Karpas-422 (cell line): Measurements from ENCODE around the gene PCMTD2. TPM values are rescaled to one million over a fixed set of nuclear protein-coding genes. Genes with fewer than 3 reads are reported as not detected.

Experiments used
- DNase-seq: peaks from one replicate; pipeline ENCODE4 v3.0.0-alpha.2; 2015
- H2AFZ ChIP-seq: fragments of 200-600 bp; sonication (generic); 2 replicates; pipeline ENCODE4 v1.6.1; 2014; ENCODE audit warnings: antibody characterized with exemption, low read length, mixed read lengths
- H3K27ac ChIP-seq: fragments of 200-600 bp; sonication (generic); 2 replicates; pipeline ENCODE4 v1.5.1; 2014; ENCODE audit warnings: mild to moderate bottlenecking, low read length, moderate library complexity
- H3K27me3 ChIP-seq: fragments of 200-600 bp; sonication (generic); 2 replicates; pipeline ENCODE4 v1.6.1; 2014; ENCODE audit warnings: low read length, mixed read lengths
- H3K36me3 ChIP-seq: fragments of 200-600 bp; sonication (generic); 2 replicates; pipeline ENCODE4 v1.6.1; 2014; ENCODE audit warnings: low read length, mixed read lengths; ENCODE audit not compliant: insufficient read depth
- H3K4me1 ChIP-seq: fragments of 200-600 bp; sonication (generic); 2 replicates; pipeline ENCODE4 v1.6.1; 2014; ENCODE audit warnings: mild to moderate bottlenecking, low read length, mixed read lengths
- H3K4me2 ChIP-seq: fragments of 200-600 bp; sonication (generic); 2 replicates; pipeline ENCODE4 v1.6.1; 2014; ENCODE audit warnings: low read length, low read depth, mild to moderate bottlenecking; ENCODE audit not compliant: poor library complexity, severe bottlenecking
- H3K4me3 ChIP-seq: fragments of 200-600 bp; sonication (generic); 2 replicates; pipeline ENCODE4 v1.5.1; 2014; ENCODE audit warnings: mild to moderate bottlenecking, antibody characterized with exemption, low read length, mixed read lengths
- H3K79me2 ChIP-seq: fragments of 200-600 bp; sonication (generic); 2 replicates; pipeline ENCODE4 v1.6.1; 2014; ENCODE audit warnings: mild to moderate bottlenecking, low read length, mixed read lengths
- H3K9ac ChIP-seq: fragments of 200-600 bp; sonication (generic); 2 replicates; pipeline ENCODE4 v1.6.0; 2014; ENCODE audit warnings: low read length
- H3K9me2 ChIP-seq: fragments of 200-600 bp; sonication (generic), shearing (Covaris generic); replicated peaks from 2 replicates; pipeline ENCODE4 v1.6.0; 2014; ENCODE audit warnings: mild to moderate bottlenecking, low read length, moderate library complexity; ENCODE audit not compliant: insufficient read depth
- H3K9me3 ChIP-seq: fragments of 300-700, 200-600 bp; sonication (generic); 2 replicates; pipeline ENCODE4 v1.6.1; 2014; ENCODE audit warnings: low read length, mixed read lengths
- H4K20me1 ChIP-seq: fragments of 200-600 bp; sonication (generic); 2 replicates; pipeline ENCODE4 v1.6.1; 2014; ENCODE audit warnings: mild to moderate bottlenecking, antibody characterized with exemption, low read length, low read depth; ENCODE audit not compliant: insufficient read depth
- total RNA-seq: library from RNA; depleted of rRNA; stranded (reverse); fragments of >200 nt; shearing (Covaris generic); gene quantifications from 2 replicates; pipeline ENCODE4 v1.2.3, GENCODE V29; 2014; ENCODE audit warnings: low replicate concordance

Gene PCMTD2
- total RNA-seq, 1 experiment from 2014 or later, result 92.7 TPM

- DNase-seq, result no peak
Measured at GRCh38 chr20:64214113-64214512, 41.4 kb upstream of the PCMTD2 start.

GRCh38 chr20:64214952-64215351 is 40.6 kb upstream of the PCMTD2 start:
- Histone ChIP-seq H3K27me3 (no peaks in the 10 kb centered on the region), H3K79me2 (no peaks in the 10 kb centered on the region), H4K20me1 (no peaks in the 10 kb centered on the region), H3K9ac (no peak overlapping the region), H2AFZ (no peak overlapping the region), H3K4me3 (no peak overlapping the region), H3K27ac (no peak overlapping the region), H3K4me2 (no peak overlapping the region), H3K9me2 (no peaks in the 10 kb centered on the region), H3K9me3 (no peaks in the 10 kb centered on the region), H3K36me3 (no peaks in the 10 kb centered on the region), H3K4me1 (no peaks in the 10 kb centered on the region)
- DNase-seq, result no peak

More at GRCh38 chr20:64214113-64214512, 41.4 kb upstream of the PCMTD2 start:
- no peak overlapping the region for H2AFZ ChIP-seq
- no peak overlapping the region for H3K27ac ChIP-seq
- no peak overlapping the region for H3K4me3 ChIP-seq
- no peaks in the 10 kb centered on the region for H3K79me2 ChIP-seq
- H4K20me1 ChIP-seq, result no peaks in the 10 kb centered on the region
- H3K36me3 ChIP-seq, result no peaks in the 10 kb centered on the region
- H3K4me2 ChIP-seq, result no peak overlapping the region
- no peak overlapping the region for H3K9ac ChIP-seq
- H3K9me2 ChIP-seq, result no peaks in the 10 kb centered on the region
- H3K4me1 ChIP-seq, result peaks cover 3% of the 10 kb centered on the region; the same call in 1 of the 2 replicates
- H3K27me3 ChIP-seq, result no peaks in the 10 kb centered on the region
- H3K9me3 ChIP-seq, result no peaks in the 10 kb centered on the region

- no peaks in the 10 kb centered on the region for H3K27me3 ChIP-seq
- H3K79me2 ChIP-seq, result no peaks in the 10 kb centered on the region
- no peaks in the 10 kb centered on the region for H3K4me1 ChIP-seq
- H2AFZ ChIP-seq, result no peak overlapping the region
- no peaks in the 10 kb centered on the region for H3K9me3 ChIP-seq
- H4K20me1 ChIP-seq, result no peaks in the 10 kb centered on the region
- H3K4me3 ChIP-seq, result no peak overlapping the region
- H3K4me2 ChIP-seq, result no peak overlapping the region
- H3K9me2 ChIP-seq, result no peaks in the 10 kb centered on the region
- no peak for DNase-seq
- H3K36me3 ChIP-seq, result no peaks in the 10 kb centered on the region
- no peak overlapping the region for H3K9ac ChIP-seq
- no peak overlapping the region for H3K27ac ChIP-seq
Measured at GRCh38 chr20:64216036-64216435, 39.5 kb upstream of the PCMTD2 start.

DNA sequence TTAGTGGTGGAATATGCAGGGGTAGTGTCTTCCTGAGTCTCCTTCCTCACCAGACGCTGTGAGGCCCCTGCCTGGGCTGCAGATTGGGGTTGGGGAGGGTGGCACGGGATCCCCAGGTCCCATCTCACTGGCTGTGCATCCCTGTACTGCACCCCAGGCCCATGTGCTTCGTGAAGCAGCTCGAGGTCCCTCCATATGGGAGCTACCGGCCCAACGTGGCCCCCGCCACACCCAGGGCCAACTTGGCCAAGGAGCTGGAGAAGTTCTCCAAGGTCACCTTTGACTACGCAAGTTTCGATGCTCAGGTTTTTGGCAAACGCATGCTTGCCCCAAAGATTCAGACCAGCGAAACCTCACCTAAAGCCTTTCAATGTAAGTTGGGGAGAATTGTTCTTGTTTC is 38.6 kb upstream of the PCMTD2 start:
- H4K20me1 ChIP-seq, result no peaks in the 10 kb centered on the region
- H3K9me2 ChIP-seq, result no peaks in the 10 kb centered on the region
- H3K4me2 ChIP-seq, result no peak overlapping the region
- H3K9ac ChIP-seq, result no peak overlapping the region
- no peaks in the 10 kb centered on the region for H3K79me2 ChIP-seq
- DNase-seq, result no peak
- no peak overlapping the region for H3K27ac ChIP-seq
- H3K36me3 ChIP-seq, result no peaks in the 10 kb centered on the region
- H3K9me3 ChIP-seq, result no peaks in the 10 kb centered on the region
- no peaks in the 10 kb centered on the region for H3K4me1 ChIP-seq
- H3K4me3 ChIP-seq, result no peak overlapping the region
- H3K27me3 ChIP-seq, result no peaks in the 10 kb centered on the region
- H2AFZ ChIP-seq, result no peak overlapping the region

DNA sequence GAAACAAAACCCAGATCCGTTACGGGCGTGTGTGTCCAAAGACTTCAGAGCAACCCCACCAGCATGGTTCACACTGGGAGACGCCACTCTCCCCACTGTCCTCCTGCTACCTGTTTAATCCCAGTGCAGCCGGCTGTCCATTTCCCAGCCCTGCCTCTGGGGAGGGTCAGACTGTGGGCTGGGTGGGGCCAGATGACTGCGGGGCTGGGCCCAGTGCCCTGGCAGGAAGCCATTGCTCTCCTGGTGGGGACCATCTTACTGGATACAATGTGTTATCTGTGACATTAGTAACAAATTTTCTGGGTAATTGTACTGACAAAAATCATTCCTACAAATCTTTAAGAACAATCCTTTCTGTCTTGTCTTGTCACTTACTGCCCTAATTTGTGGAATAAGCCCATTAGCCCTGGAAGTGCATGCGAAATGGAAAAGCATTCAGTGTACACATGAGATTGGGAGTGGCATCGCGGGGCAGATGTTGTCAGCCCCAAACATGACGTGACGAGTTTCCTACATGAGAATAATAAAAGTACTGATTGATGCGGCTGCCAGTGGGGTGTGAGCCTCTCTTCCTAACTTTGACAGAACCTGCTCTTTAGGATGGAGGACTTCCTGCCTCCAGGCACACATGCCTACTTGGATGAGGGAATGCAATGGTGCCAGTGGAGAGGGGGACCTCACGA is 37.9 kb upstream of the PCMTD2 start:
- H3K27me3 ChIP-seq, result no peaks in the 10 kb centered on the region

GRCh38 chr20:64219202-64219601 is 36.3 kb upstream of the PCMTD2 start:
- H4K20me1 ChIP-seq, result no peaks in the 10 kb centered on the region
- H3K4me3 ChIP-seq, result no peak overlapping the region
- no peak overlapping the region for H3K4me2 ChIP-seq

More for the DNA sequence above, 37.9 kb upstream of the PCMTD2 start:
- no peak overlapping the region for H3K9ac ChIP-seq
- no peaks in the 10 kb centered on the region for H3K9me3 ChIP-seq
- no peaks in the 10 kb centered on the region for H3K79me2 ChIP-seq
- H2AFZ ChIP-seq, result no peak overlapping the region
- H4K20me1 ChIP-seq, result no peaks in the 10 kb centered on the region
- no peaks in the 10 kb centered on the region for H3K36me3 ChIP-seq
- H3K4me2 ChIP-seq, result no peak overlapping the region
- H3K27ac ChIP-seq, result no peak overlapping the region
- no peaks in the 10 kb centered on the region for H3K4me1 ChIP-seq
- no peak overlapping the region for H3K4me3 ChIP-seq
- DNase-seq, result no peak
- no peaks in the 10 kb centered on the region for H3K9me2 ChIP-seq

DNA sequence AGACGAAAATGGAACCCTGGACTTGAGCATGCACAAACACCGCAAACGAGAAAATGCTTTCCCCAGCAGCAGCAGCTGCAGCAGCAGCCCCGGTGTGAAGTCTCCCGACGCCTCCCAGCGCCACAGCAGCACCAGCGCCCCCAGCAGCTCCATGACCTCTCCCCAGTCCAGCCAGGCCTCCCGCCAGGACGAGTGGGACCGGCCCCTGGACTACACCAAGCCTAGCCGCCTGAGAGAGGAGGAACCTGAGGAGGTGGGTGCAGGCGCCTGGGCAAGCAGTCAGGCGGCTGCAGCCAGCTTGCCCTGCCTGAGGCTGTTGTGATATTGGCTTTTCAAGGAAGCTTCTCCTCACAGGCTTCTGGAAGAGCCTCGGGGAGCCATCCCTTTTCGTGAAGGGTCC is 35.8 kb upstream of the PCMTD2 start:
- Histone ChIP-seq H3K4me1 (no peaks in the 10 kb centered on the region), H3K9me3 (no peaks in the 10 kb centered on the region), H3K27me3 (no peaks in the 10 kb centered on the region), H3K4me3 (no peak overlapping the region), H3K36me3 (no peaks in the 10 kb centered on the region), H3K4me2 (no peak overlapping the region), H3K9ac (no peak overlapping the region), H2AFZ (no peak overlapping the region), H3K79me2 (no peaks in the 10 kb centered on the region), H3K9me2 (no peaks in the 10 kb centered on the region), H4K20me1 (no peaks in the 10 kb centered on the region), H3K27ac (no peak overlapping the region)
- no peak for DNase-seq

More at GRCh38 chr20:64219202-64219601, 36.3 kb upstream of the PCMTD2 start:
- no peak overlapping the region for H3K27ac ChIP-seq
- H3K79me2 ChIP-seq, result no peaks in the 10 kb centered on the region
- H3K9me2 ChIP-seq, result no peaks in the 10 kb centered on the region
- no peak overlapping the region for H2AFZ ChIP-seq
- DNase-seq, result no peak
- H3K9ac ChIP-seq, result no peak overlapping the region
- H3K9me3 ChIP-seq, result no peaks in the 10 kb centered on the region
- H3K27me3 ChIP-seq, result no peaks in the 10 kb centered on the region
- H3K4me1 ChIP-seq, result no peaks in the 10 kb centered on the region
- no peaks in the 10 kb centered on the region for H3K36me3 ChIP-seq

DNA sequence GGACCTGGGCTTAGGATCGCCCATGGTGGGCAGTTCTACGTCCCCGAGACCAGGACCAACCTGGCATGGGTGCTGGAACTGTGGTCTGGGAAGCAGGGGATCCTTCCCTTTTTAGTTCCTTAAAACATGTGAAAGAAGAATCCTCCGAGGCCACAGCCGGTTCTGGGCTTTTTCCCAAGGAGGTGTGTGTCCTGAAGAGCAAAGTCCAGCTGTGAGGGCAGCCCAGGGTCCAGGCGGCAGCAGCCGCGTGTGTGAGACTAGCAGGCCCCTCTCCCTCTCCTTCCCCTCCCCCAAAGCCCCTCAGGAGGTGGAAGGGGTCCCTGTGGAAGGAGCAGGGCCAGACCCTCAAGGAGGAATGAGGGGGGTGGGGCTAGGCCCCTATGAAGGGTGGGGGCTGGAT is 35.1 kb upstream of the PCMTD2 start:
- no peaks in the 10 kb centered on the region for H3K9me3 ChIP-seq
- H4K20me1 ChIP-seq, result no peaks in the 10 kb centered on the region
- no peaks in the 10 kb centered on the region for H3K27me3 ChIP-seq
- no peak overlapping the region for H3K9ac ChIP-seq
- no peaks in the 10 kb centered on the region for H3K79me2 ChIP-seq
- H3K36me3 ChIP-seq, result no peaks in the 10 kb centered on the region
- H3K4me2 ChIP-seq, result no peak overlapping the region
- no peaks in the 10 kb centered on the region for H3K9me2 ChIP-seq
- H3K4me3 ChIP-seq, result no peak overlapping the region
- no peak overlapping the region for H2AFZ ChIP-seq
- DNase-seq, result no peak
- no peak overlapping the region for H3K27ac ChIP-seq
- no peaks in the 10 kb centered on the region for H3K4me1 ChIP-seq
